C4-2B (cell line): ENCODE data around the gene SPATA31D1.
"Not testable (repeated sequence)": the region's sequence is repeated elsewhere in the genome, so short reads cannot be mapped to it uniquely, and the experiment has no call there.

Source experiments
- CTCF ChIP-seq: fragments of 450-650 bp; conservative IDR thresholded peaks from 2 replicates; pipeline ENCODE4 v1.5.1; 2017; ENCODE audit warnings: mild to moderate bottlenecking
- ZFX ChIP-seq: fragments of 450-650 bp; IDR thresholded peaks from 2 replicates; pipeline ENCODE4 v1.6.1; 2017

- TF ChIP-seq ZFX, CTCF: not testable (repeated sequence)
These were observed 39.9 kb upstream of the SPATA31D1 start for GRCh38 chr9:81948650-81949049.
